ENCODE measurements around the gene GAPDH. TPM values are rescaled to one million over a fixed set of nuclear protein-coding genes. Genes with fewer than 3 reads are reported as not detected.
A peak's percentile ranks its signal among the peaks of the same experiment; 100 is the strongest.
"Not testable (repeated sequence)": the region's sequence is repeated elsewhere in the genome, so short reads cannot be mapped to it uniquely, and the experiment has no call there.

GAPDH gene
- total RNA-seq, 2 donors from 2014 or later: 640 to 695 TPM

GRCh38 chr12:6553051-6553868 lies 18.9 kb downstream of the GAPDH start:
- Mint-ChIP-seq H3K27ac (peak overlapping the region; percentile 86), H3K36me3 (ENCODE audit: low read depth) (peaks cover 7% of the 10 kb centered on the region), H3K4me1 (peaks cover 37% of the 10 kb centered on the region), H3K27me3 (no peaks in the 10 kb centered on the region), H3K4me3 (peak overlapping the region; percentile 94)
- no peaks in the 10 kb centered on the region for H3K9me3 ChIP-seq (ENCODE audit: control insufficient read depth, low read length, poor library complexity, severe bottlenecking)
- no peak for ATAC-seq
- DNase-seq: no peak

- no peaks in the 10 kb centered on the region for H3K27me3 Mint-ChIP-seq
- peaks cover under 1% of the 10 kb centered on the region for H3K36me3 Mint-ChIP-seq (ENCODE audit: low read depth)
- no peaks in the 10 kb centered on the region for H3K9me3 ChIP-seq (ENCODE audit: control insufficient read depth, low read length, poor library complexity, severe bottlenecking)
- peak overlapping the region; percentile 67 for H3K27ac Mint-ChIP-seq
- DNase-seq (peak; percentile 48 to 65 (median 50)), ATAC-seq (peak; percentile 59)
- H3K4me3 Mint-ChIP-seq: peak overlapping the region; percentile 94
- H3K4me1 Mint-ChIP-seq: peaks cover 31% of the 10 kb centered on the region
Observed at GRCh38 chr12:6554168-6555017, 20.1 kb downstream of the GAPDH start.

DNA sequence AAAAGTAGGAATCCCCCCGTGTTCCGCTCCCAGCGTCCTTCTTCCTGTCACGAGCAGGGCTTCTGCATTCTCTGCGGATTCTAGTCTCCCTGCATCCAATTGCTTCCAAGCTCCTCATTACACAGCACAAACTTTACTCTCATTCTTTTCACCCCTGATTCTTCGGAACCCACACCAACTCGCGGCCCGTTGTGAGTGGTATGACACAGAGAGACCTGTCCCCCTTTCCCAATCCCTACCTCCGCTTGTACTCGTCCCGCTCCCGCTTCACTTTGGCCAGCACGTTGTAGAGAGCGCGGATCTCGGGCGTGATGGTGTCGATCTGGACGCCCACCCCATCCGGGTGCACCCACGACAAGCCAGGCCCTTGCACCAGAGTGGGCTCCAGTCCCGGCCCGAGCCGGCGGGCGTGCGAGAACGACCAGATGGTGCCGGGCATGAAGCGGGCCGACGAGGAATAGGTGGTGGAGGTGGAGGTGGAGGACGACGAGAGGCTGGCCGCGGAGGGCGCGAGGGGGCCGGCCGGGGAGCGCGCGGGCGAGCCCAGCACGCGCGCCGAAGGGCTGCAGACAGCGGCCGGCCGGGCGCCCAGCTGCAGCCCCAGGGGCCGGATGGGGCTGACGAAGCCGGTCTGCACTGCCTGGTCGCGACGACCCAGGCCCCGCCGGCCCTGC lies 20.8 kb downstream of the GAPDH start:
- no peaks in the 10 kb centered on the region for H3K9me3 ChIP-seq (ENCODE audit: control insufficient read depth, low read length, poor library complexity, severe bottlenecking)
- DNase-seq (no peak), ATAC-seq (no peak)
- Mint-ChIP-seq H3K36me3 (ENCODE audit: low read depth) (no peaks in the 10 kb centered on the region), H3K27me3 (no peaks in the 10 kb centered on the region), H3K27ac (peak overlapping the region; percentile 67), H3K4me1 (peaks cover 31% of the 10 kb centered on the region), H3K4me3 (peak overlapping the region; percentile 94)

DNA sequence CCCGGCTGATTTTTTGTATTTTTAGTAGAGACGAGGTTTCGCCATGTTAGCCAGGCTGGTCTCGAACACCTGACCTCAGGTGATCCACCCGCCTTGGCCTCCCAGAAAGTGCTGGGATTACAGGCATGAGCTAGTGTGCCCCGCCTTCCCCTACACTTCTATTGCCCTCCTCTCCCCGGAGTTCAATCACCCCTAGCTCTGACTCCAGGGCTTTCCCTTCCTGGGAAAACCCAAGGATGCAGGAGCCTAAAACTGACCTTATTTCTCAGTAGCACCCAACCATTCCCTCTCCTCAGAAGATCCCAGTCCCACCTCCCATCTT lies 22.1 kb downstream of the GAPDH start:
- not testable (repeated sequence) for H3K27me3 Mint-ChIP-seq; DNase-seq; H3K36me3 Mint-ChIP-seq (ENCODE audit: low read depth); H3K9me3 ChIP-seq (ENCODE audit: control insufficient read depth, low read length, poor library complexity, severe bottlenecking); ATAC-seq
- Mint-ChIP-seq H3K27ac (peak overlapping the region; percentile 51), H3K4me3 (peak overlapping the region; percentile 94), H3K4me1 (peaks cover 31% of the 10 kb centered on the region)

DNA sequence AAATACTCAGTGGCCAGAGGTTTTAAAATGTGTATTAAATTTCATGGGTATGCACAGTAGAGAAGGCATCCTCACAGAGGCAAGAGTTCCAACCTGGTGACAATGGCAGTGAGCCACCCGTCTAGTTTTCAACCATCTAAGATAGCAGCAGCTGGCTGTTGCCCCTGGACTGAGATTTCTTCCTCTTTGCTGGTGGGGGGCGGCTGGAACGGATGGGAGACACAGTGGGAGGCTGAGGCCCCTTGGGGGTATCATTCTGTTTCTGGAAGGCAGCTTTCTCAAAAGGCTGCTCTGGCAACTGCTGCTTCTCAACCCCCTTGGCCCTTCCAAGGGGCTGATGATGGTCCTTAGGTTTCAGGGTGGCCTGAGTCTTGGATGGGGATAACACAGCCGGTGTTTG lies 22.5 kb downstream of the GAPDH start:
- H3K27me3 Mint-ChIP-seq: no peaks in the 10 kb centered on the region
- no peak for DNase-seq
- ATAC-seq: no peak
- H3K4me1 Mint-ChIP-seq: peaks cover 31% of the 10 kb centered on the region
- H3K9me3 ChIP-seq (ENCODE audit: control insufficient read depth, low read length, poor library complexity, severe bottlenecking): no peaks in the 10 kb centered on the region
- H3K27ac Mint-ChIP-seq: peak overlapping the region; percentile 51
- H3K36me3 Mint-ChIP-seq (ENCODE audit: low read depth): no peaks in the 10 kb centered on the region
- H3K4me3 Mint-ChIP-seq: peak overlapping the region; percentile 94

DNA sequence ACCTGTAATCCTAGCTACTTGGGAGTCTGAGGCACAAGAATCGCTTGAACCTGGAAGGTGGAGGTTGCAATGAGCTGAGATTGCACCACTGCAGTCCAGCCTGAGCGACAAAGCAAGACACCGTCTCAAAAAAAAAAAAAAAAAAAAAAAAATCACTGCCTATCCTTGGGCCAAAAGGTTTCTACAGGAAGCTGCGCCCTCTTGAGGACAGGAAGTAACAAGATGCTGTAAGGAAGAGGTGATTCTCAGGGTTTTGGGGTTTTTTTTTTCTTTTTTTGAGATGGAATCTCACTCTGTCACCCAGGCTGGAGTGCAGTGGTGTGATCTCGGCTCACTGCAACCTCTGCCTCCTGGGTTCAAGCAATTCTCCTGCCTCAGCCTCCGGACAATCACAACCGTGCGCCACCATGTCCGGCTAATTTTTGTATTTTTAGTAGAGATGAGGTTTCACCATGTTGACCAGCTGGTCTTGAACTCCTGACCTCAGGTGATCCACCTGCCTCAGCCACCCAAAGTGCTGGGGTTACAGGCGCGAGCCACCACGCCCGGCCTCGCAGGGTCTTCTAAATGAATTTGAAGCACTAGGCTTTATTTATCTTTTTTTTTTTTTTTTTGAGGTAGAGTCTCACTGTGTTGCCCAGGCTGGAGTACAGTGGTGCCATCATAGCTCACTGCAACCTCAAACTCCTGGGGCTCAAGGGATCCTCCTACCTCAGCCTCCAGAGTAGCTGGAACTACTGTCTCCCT lies 23.9 kb downstream of the GAPDH start:
- not testable (repeated sequence) for H3K27me3 Mint-ChIP-seq; H3K9me3 ChIP-seq (ENCODE audit: control insufficient read depth, low read length, poor library complexity, severe bottlenecking); H3K4me3 Mint-ChIP-seq; DNase-seq; H3K36me3 Mint-ChIP-seq (ENCODE audit: low read depth)
- Mint-ChIP-seq H3K4me1 (peaks cover 24% of the 10 kb centered on the region), H3K27ac (peak overlapping the region; percentile 81)
- peak; percentile 21 for ATAC-seq

DNA sequence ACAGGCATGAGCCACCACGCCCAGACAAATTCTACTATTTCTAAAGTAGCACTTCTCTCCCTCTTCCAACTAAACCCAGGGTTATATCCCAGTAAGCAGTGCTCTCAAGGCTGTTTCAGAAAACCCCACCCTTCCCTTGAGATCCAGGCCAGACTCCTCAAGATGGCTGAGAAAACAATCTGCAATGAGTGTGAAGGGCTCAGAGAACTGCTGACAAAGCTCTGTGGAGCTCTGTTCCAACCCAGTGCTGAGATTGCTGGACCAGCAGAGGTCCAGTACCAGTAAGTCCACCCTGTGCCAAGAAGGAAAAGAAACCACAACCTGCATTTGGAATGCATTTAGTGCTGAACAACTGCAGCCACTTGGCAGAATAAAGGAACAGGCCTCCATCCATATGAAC lies 25.2 kb downstream of the GAPDH start:
- no peaks in the 10 kb centered on the region for H3K27me3 Mint-ChIP-seq
- DNase-seq: no peak
- ATAC-seq: no peak

GRCh38 chr12:6560501-6561205 lies 26.3 kb downstream of the GAPDH start:
- DNase-seq (no peak), ATAC-seq (no peak)
- H3K4me3 Mint-ChIP-seq: no peak overlapping the region
- no peaks in the 10 kb centered on the region for H3K27me3 Mint-ChIP-seq
- no peaks in the 10 kb centered on the region for H3K9me3 ChIP-seq (ENCODE audit: control insufficient read depth, low read length, poor library complexity, severe bottlenecking)
- peak overlapping the region; percentile 11 for H3K27ac Mint-ChIP-seq
- H3K4me1 Mint-ChIP-seq: peaks cover 12% of the 10 kb centered on the region
- peaks cover 3% of the 10 kb centered on the region for H3K36me3 Mint-ChIP-seq (ENCODE audit: low read depth)

More for the DNA sequence above, 25.2 kb downstream of the GAPDH start:
- peaks cover 19% of the 10 kb centered on the region for H3K4me1 Mint-ChIP-seq
- H3K9me3 ChIP-seq (ENCODE audit: control insufficient read depth, low read length, poor library complexity, severe bottlenecking): no peaks in the 10 kb centered on the region
- no peak overlapping the region for H3K4me3 Mint-ChIP-seq
- peak overlapping the region; percentile 81 for H3K27ac Mint-ChIP-seq
- peaks cover 3% of the 10 kb centered on the region for H3K36me3 Mint-ChIP-seq (ENCODE audit: low read depth)

- H3K27me3 Mint-ChIP-seq: no peaks in the 10 kb centered on the region
- H3K36me3 Mint-ChIP-seq (ENCODE audit: low read depth): peaks cover 12% of the 10 kb centered on the region
- peaks cover 19% of the 10 kb centered on the region for H3K4me1 Mint-ChIP-seq
- H3K4me3 Mint-ChIP-seq: peak overlapping the region; percentile 57
- DNase-seq (no peak), ATAC-seq (no peak)
- peak overlapping the region; percentile 88 for H3K27ac Mint-ChIP-seq
- no peaks in the 10 kb centered on the region for H3K9me3 ChIP-seq (ENCODE audit: control insufficient read depth, low read length, poor library complexity, severe bottlenecking)
Observed at GRCh38 chr12:6562881-6563280, 28.6 kb downstream of the GAPDH start.

- DNase-seq: peak; percentile 43 to 60 (median 51)
- peaks cover 24% of the 10 kb centered on the region for H3K4me1 Mint-ChIP-seq
- H3K36me3 Mint-ChIP-seq (ENCODE audit: low read depth): peaks cover 14% of the 10 kb centered on the region
- no peaks in the 10 kb centered on the region for H3K9me3 ChIP-seq (ENCODE audit: control insufficient read depth, low read length, poor library complexity, severe bottlenecking)
- peak overlapping the region; percentile 88 for H3K27ac Mint-ChIP-seq
- no peaks in the 10 kb centered on the region for H3K27me3 Mint-ChIP-seq
- ATAC-seq: peak; percentile 26
- H3K4me3 Mint-ChIP-seq: no peak overlapping the region
Observed at GRCh38 chr12:6563448-6564050, 29.2 kb downstream of the GAPDH start.

DNA sequence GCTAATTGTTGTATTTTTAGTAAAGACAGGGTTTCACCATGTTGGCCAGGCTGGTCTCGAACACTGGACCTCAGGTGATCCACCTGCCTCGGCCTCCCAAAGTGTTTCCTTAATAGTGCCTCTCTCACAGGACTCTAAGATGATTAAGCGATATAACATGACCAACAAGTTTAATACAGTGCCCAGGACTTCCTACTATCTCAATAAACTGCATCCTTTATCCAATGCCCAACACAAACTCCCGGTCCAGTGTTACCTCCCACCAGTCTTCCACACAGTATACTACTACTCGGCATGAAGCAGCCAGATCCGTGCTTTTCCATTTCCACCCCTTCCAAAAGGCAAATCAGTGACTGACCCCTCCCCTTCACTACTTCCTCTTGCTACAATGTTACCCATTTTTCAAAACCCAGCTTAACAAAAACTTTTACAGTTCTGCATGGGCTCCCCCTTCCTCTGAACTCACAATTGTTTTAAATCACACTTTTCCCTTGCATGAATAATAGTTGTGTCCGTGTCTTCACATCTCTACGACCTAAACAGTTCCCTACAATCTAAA lies 32.9 kb downstream of the GAPDH start:
- H3K4me1 Mint-ChIP-seq: peaks cover 36% of the 10 kb centered on the region
- H3K9me3 ChIP-seq (ENCODE audit: control insufficient read depth, low read length, poor library complexity, severe bottlenecking): no peaks in the 10 kb centered on the region
- peaks cover 18% of the 10 kb centered on the region for H3K36me3 Mint-ChIP-seq (ENCODE audit: low read depth)

More for the DNA sequence above, 32.9 kb downstream of the GAPDH start:
- Mint-ChIP-seq H3K27ac (peak overlapping the region; percentile 99), H3K4me3 (peak overlapping the region; percentile 100), H3K27me3 (no peaks in the 10 kb centered on the region)
- no peak for ATAC-seq
- no peak for DNase-seq

Data from T-helper 17 cell (primary cell).